GM21723 (cell line): ENCODE data around the gene LY6G6D.

Source experiments
- ATAC-seq: cut with Tn5 transposase; IDR thresholded peaks from one replicate; pipeline ENCODE4 v1.9.1; 2021; ENCODE audit warnings: mild to moderate bottlenecking, moderate library complexity; ENCODE audit not compliant: unreplicated experiment

LY6G6D gene

GRCh38 chr6:31762356-31762755 lies 47.2 kb downstream of the LY6G6D start, which contains the start of gene SAPCD1:
Gene SAPCD1 (plus strand): TSS chr6:31762656. CDS start chr6:31763055, 399 bp downstream.
- ATAC-seq: no peak

- no peak for ATAC-seq
Measured at GRCh38 chr6:31762878-31763618, 47.9 kb downstream of the LY6G6D start.

- ATAC-seq: no peak
Measured at GRCh38 chr6:31763619-31763940, 48.4 kb downstream of the LY6G6D start.

GRCh38 chr6:31764198-31764597 lies 49.0 kb downstream of the LY6G6D start:
- ATAC-seq: no peak

- no peak for ATAC-seq
Measured at GRCh38 chr6:31765559-31765909, 50.4 kb downstream of the LY6G6D start.

GRCh38 chr6:31765910-31766794 lies 51.0 kb downstream of the LY6G6D start:
- no peak for ATAC-seq

- no peak for ATAC-seq
Measured at GRCh38 chr6:31767096-31767645, 52.0 kb downstream of the LY6G6D start.
